Astrocyte (in vitro differentiated cells and primary cell): ENCODE results near the gene TMEM270. TPM values are rescaled to one million over a fixed set of nuclear protein-coding genes. Genes with fewer than 3 reads are reported as not detected.

Source experiments
- DNase-seq: peaks from one replicate; pipeline ENCODE4 v3.0.0-alpha.2; 2010; ENCODE audit warnings: low read depth
- FAIRE-seq: peaks from 2 replicates; lab custom pipeline; 2011; peaks lifted over from hg19 to GRCh38; lab: Jason Lieb, UNC
- H2AFZ ChIP-seq: 2 replicates; pipeline ENCODE4 v1.6.0; 2012; ENCODE audit warnings: low read depth, low read length, inconsistent platforms
- H3K27ac ChIP-seq: 2 replicates; pipeline ENCODE4 v1.5.1; 2011; ENCODE audit warnings: low read depth, low read length, inconsistent platforms
- H3K27me3 ChIP-seq: 2 replicates; pipeline ENCODE4 v1.6.0; 2011; ENCODE audit warnings: low read length, inconsistent platforms; ENCODE audit not compliant: insufficient read depth
- H3K36me3 ChIP-seq: 2 replicates; pipeline ENCODE4 v1.5.1; 2011; ENCODE audit warnings: low read length, inconsistent platforms; ENCODE audit not compliant: insufficient read depth
- H3K4me1 ChIP-seq: 2 replicates; pipeline ENCODE4 v1.5.1; 2011; ENCODE audit warnings: low read length, inconsistent platforms; ENCODE audit not compliant: insufficient read depth
- H3K4me2 ChIP-seq: 2 replicates; pipeline ENCODE4 v1.6.0; 2012; ENCODE audit warnings: low read length, inconsistent platforms
- H3K4me3 ChIP-seq: 2 replicates; pipeline ENCODE4 v1.5.1; 2011; ENCODE audit warnings: low read depth, mild to moderate bottlenecking, low read length, inconsistent platforms; ENCODE audit not compliant: insufficient read depth
- H3K79me2 ChIP-seq: 2 replicates; pipeline ENCODE4 v1.6.0; 2012; ENCODE audit warnings: mild to moderate bottlenecking, low read length, inconsistent platforms; ENCODE audit not compliant: insufficient read depth
- H3K9ac ChIP-seq: 2 replicates; pipeline ENCODE4 v1.6.0; 2012; ENCODE audit warnings: mild to moderate bottlenecking, low read length, inconsistent platforms
- H3K9me3 ChIP-seq: 2 replicates; pipeline ENCODE4 v1.5.1; 2012; ENCODE audit warnings: low read depth, mild to moderate bottlenecking, low read length, inconsistent platforms; ENCODE audit not compliant: insufficient read depth
- H4K20me1 ChIP-seq: 2 replicates; pipeline ENCODE4 v1.6.0; 2012; ENCODE audit warnings: low read length, inconsistent platforms; ENCODE audit not compliant: insufficient read depth
- H3K27ac Mint-ChIP-seq: one replicate; pipeline ENCODE4 v1.8.0; 2021; ENCODE audit warnings: mild to moderate bottlenecking, mixed read lengths; ENCODE audit not compliant: unreplicated experiment
- H3K27me3 Mint-ChIP-seq: one replicate; pipeline ENCODE4 v1.8.0; 2021; ENCODE audit warnings: low read depth, mixed read lengths; ENCODE audit not compliant: unreplicated experiment
- H3K36me3 Mint-ChIP-seq: one replicate; pipeline ENCODE4 v1.8.0; 2021; ENCODE audit warnings: low read depth, mixed read lengths; ENCODE audit not compliant: unreplicated experiment
- H3K4me1 Mint-ChIP-seq: one replicate; pipeline ENCODE4 v1.8.0; 2021; ENCODE audit warnings: low read depth, mixed read lengths; ENCODE audit not compliant: unreplicated experiment
- H3K4me3 Mint-ChIP-seq: one replicate; pipeline ENCODE4 v1.8.0; 2021; ENCODE audit warnings: mild to moderate bottlenecking, moderate library complexity, mixed read lengths; ENCODE audit not compliant: unreplicated experiment
- H3K9me3 Mint-ChIP-seq: one replicate; pipeline ENCODE4 v1.8.0; 2021; ENCODE audit warnings: mild to moderate bottlenecking, mixed read lengths; ENCODE audit not compliant: unreplicated experiment
- CTCF ChIP-seq: IDR thresholded peaks from 2 replicates; pipeline ENCODE4 v1.5.1; 2011; ENCODE audit warnings: low read depth, mild to moderate bottlenecking, inconsistent platforms, low read length, moderate library complexity; ENCODE audit not compliant: insufficient read depth
- EZH2 ChIP-seq: IDR thresholded peaks from 2 replicates; pipeline ENCODE4 v1.6.1; 2012; ENCODE audit warnings: mild to moderate bottlenecking, low read length, inconsistent platforms; ENCODE audit not compliant: insufficient read depth
- total RNA-seq: library from RNA; stranded (reverse); gene quantifications from 2 replicates; pipeline ENCODE4 v1.2.1, GENCODE V29; 2021

Gene TMEM270
- total RNA-seq, 1 donor from 2014 or later, result not detected

GRCh38 chr7:73866446-73866767 lies 5.4 kb downstream of the TMEM270 start:
- H3K27ac ChIP-seq, result no peak overlapping the region
- H3K9me3 Mint-ChIP-seq, result no peaks in the 10 kb centered on the region
- H3K9ac ChIP-seq, result no peak overlapping the region

GRCh38 chr7:73869011-73869798 lies 8.2 kb downstream of the TMEM270 start:
- TF ChIP-seq EZH2 (no peak), CTCF (no peak)

More at GRCh38 chr7:73866446-73866767, 5.4 kb downstream of the TMEM270 start:
- FAIRE-seq (no peak), DNase-seq (no peak)
- peaks cover 17% of the 10 kb centered on the region for H3K27me3 Mint-ChIP-seq
- TF ChIP-seq CTCF, result no peak
- TF ChIP-seq EZH2, result no peak
- H4K20me1 ChIP-seq, result no peaks in the 10 kb centered on the region
- no peaks in the 10 kb centered on the region for H3K36me3 Mint-ChIP-seq
- H3K4me2 ChIP-seq, result no peak overlapping the region
- no peaks in the 10 kb centered on the region for H3K9me3 ChIP-seq
- no peaks in the 10 kb centered on the region for H3K79me2 ChIP-seq
- peaks cover 15% of the 10 kb centered on the region for H3K4me1 ChIP-seq
- no peak overlapping the region for H2AFZ ChIP-seq
- H3K36me3 ChIP-seq, result no peaks in the 10 kb centered on the region
- no peak overlapping the region for H3K27ac Mint-ChIP-seq
- H3K4me3 Mint-ChIP-seq, result no peak overlapping the region
- no peaks in the 10 kb centered on the region for H3K27me3 ChIP-seq
- no peak overlapping the region for H3K4me3 ChIP-seq
- peaks cover 4% of the 10 kb centered on the region for H3K4me1 Mint-ChIP-seq

GRCh38 chr7:73870041-73870492 lies 9.1 kb downstream of the TMEM270 start:
- H3K27ac Mint-ChIP-seq, result peak overlapping the region; percentile 7
- no peaks in the 10 kb centered on the region for H3K36me3 Mint-ChIP-seq
- H3K27me3 Mint-ChIP-seq, result peaks cover 23% of the 10 kb centered on the region
- Histone ChIP-seq H3K36me3 (no peaks in the 10 kb centered on the region), H3K4me1 (peaks cover 15% of the 10 kb centered on the region), H3K79me2 (no peaks in the 10 kb centered on the region), H3K4me3 (no peak overlapping the region), H3K4me2 (no peak overlapping the region), H3K9ac (no peak overlapping the region), H3K27me3 (no peaks in the 10 kb centered on the region), H3K27ac (no peak overlapping the region), H4K20me1 (no peaks in the 10 kb centered on the region), H2AFZ (no peak overlapping the region), H3K9me3 (no peaks in the 10 kb centered on the region)
- DNase-seq, result no peak
- no peak for TF ChIP-seq CTCF
- TF ChIP-seq EZH2, result no peak
- FAIRE-seq, result no peak
- H3K4me1 Mint-ChIP-seq, result peaks cover 4% of the 10 kb centered on the region
- no peak overlapping the region for H3K4me3 Mint-ChIP-seq
- no peaks in the 10 kb centered on the region for H3K9me3 Mint-ChIP-seq

More at GRCh38 chr7:73869011-73869798, 8.2 kb downstream of the TMEM270 start:
- H3K4me1 Mint-ChIP-seq, result peaks cover 4% of the 10 kb centered on the region
- H3K79me2 ChIP-seq, result no peaks in the 10 kb centered on the region
- no peak overlapping the region for H3K4me3 ChIP-seq
- no peak overlapping the region for H3K9ac ChIP-seq
- no peaks in the 10 kb centered on the region for H3K27me3 ChIP-seq
- no peak overlapping the region for H3K27ac ChIP-seq
- no peaks in the 10 kb centered on the region for H3K9me3 ChIP-seq
- no peaks in the 10 kb centered on the region for H3K36me3 Mint-ChIP-seq
- DNase-seq (no peak), FAIRE-seq (no peak)
- H3K4me3 Mint-ChIP-seq, result no peak overlapping the region
- peaks cover 15% of the 10 kb centered on the region for H3K4me1 ChIP-seq
- no peaks in the 10 kb centered on the region for H3K36me3 ChIP-seq
- no peaks in the 10 kb centered on the region for H4K20me1 ChIP-seq
- no peak overlapping the region for H3K27ac Mint-ChIP-seq
- no peaks in the 10 kb centered on the region for H3K9me3 Mint-ChIP-seq
- peaks cover 19% of the 10 kb centered on the region for H3K27me3 Mint-ChIP-seq
- H2AFZ ChIP-seq, result peak overlapping the region; percentile 20
- H3K4me2 ChIP-seq, result peak overlapping the region; percentile 12
